KBM-7 (cell line): ENCODE measurements around the gene CSH2.
"Not testable (repeated sequence)": the region's sequence is repeated elsewhere in the genome, so short reads cannot be mapped to it uniquely, and the experiment has no call there.

ENCODE experiments used
- DNase-seq: peaks from one replicate; pipeline ENCODE4 v3.0.0-alpha.2; 2015
- in situ Hi-C: fragments of 300-500 bp; cut with MboI; formaldehyde crosslinking; loops from 2 replicates; pipeline ENCODE4 v1.14.3; 2020; ENCODE audit warnings: low sequenced_read_pairs, low pct_unique_long_range_greater_than_20kb, mixed read lengths

The CSH2 gene

DNA sequence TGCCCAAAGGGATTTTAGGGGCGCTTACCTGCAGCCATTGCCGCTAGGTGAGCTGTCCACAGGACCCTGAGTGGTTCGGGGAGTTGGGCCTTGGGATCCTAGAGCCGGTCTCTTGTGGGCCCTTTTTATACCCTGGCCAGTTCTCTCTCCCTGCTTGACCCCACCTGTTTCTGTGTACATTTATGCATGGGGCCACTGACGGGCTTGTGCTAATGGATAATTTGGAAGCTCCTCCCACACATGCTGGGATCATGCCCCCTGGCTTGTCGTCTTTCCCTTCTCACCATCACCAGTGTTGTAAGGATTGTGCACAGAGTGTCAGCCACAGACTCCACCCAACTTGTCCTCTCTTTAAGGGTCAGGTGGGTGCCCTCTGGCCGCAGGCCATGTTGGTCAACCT lies at the start of gene CSH2:
TSS of gene CSH2 (minus strand) at position 101 of the 400 bp plus-strand sequence. CDS start at position 38, 63 bp downstream.
- in situ Hi-C loops, DNase-seq: not testable (repeated sequence)

DNA sequence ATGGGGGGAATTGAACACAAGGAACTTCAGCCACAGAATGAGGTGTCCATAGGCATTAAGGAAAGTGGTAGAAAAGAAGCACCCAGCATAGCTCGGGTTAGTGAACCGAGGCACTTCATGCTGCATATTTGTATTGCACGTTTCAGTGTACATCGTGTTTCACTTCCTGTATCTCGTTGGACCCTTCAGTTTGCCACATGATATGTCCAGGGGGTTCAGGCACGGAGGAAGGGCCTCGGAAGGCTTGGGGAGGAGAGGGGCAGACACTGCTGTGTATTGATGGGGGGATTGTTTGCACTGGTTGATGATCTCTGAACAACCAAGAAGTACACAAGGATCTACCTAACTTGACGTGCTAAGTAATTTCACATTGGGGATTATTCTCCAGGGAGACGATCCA lies 48.9 kb upstream of the CSH2 start:
- DNase-seq: not testable (repeated sequence)
- in situ Hi-C loops: loop anchor here (25.0 kb wide), 1 partner anchor 365 kb away; no protein-coding TSS in a partner anchor

DNA sequence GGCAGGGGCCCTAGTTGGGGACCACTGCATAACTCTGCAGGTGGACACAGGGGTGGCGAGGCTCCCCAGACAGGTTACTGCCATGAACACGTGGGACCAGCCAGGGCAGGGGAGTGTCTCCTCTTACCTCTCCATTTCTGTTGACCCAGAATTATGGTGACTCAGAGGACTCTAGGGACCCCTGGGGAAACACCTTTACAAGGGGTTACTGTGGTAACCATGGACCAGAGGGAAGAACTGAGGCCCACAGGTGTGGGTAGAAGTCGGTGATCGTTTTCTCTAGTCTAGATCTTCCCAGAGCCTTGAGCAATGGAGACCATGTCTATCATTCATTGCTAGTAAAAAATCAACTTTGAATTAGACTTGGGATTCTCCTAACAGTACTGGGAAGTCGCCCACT lies 47.3 kb upstream of the CSH2 start:
- DNase-seq: not testable (repeated sequence)
- in situ Hi-C loops: loop anchor here (25.0 kb wide), 1 partner anchor 367 kb away; no protein-coding TSS in a partner anchor

DNA sequence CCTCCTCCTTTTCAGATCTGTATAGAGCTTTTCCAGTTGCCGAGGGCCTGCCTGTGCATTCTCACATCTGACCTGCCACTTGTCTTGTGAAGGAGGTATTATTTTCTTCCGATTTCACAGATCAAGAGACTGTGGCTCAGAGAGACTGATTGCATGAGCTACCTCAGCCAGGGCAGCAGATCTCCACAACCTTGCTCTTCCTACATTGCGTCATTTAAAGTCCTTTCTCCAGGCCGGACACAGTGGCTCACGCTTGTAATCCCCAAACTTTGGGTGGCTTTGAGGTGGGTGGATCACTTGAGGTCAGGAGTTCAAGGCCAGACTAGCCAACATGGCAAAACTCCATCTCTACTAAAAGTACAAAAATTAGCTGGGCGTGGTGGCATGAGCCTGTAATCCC lies 46.6 kb upstream of the CSH2 start:
- in situ Hi-C loops: loop anchor here (25.0 kb wide), 1 partner anchor 367 kb away; no protein-coding TSS in a partner anchor
- DNase-seq: not testable (repeated sequence)

DNA sequence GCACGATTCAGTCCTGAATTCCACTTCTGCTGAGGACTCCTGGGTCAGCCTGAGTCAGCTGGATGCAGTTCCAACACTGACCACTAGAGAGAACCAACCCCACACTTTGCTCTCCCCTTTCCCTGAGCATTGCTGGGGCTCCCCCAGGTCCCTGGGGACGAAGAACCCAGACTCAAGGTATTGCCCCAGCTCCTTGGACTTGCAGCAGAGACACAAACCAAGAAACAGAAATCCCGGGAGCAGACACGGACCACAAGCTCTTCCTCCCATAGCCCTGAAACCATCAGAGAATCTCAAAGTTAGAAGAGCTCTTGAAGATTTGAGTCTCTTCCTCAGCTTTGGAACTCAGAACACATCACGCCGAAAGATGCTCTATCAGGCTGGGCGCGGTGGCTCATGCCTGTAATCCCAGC lies 45.8 kb upstream of the CSH2 start:
- in situ Hi-C loops: loop anchor here (25.0 kb wide), 1 partner anchor 368 kb away; no protein-coding TSS in a partner anchor

DNA sequence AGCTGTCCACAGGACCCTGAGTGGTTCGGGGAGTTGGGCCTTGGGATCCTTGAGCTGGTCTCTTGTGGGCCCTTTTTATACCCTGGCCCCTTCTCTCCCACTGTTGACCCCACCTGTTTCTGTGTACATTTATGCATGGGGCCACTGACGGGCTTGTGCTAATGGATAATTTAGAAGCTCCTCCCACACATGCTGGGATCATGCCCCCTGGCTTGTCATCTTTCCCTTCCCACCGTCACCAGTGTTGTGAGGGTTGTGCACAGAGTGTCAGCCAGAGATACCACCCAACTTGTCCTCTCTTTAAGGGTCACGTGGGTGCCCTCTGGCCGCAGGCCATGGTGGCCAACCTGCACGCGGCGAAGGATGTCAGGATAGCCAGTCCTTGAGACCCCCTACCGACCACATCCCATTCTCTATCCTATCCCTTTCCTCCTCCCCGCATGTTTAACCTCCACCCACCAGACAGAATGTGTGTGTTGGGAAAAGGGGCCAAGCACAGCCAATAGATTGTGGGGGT lies 45.4 kb upstream of the CSH2 start, which contains the start of gene GH1:
TSS of gene GH1 (minus strand) at position 51 of the 517 bp plus-strand sequence. CDS start 63 bp downstream, outside the sequence.
- not testable (repeated sequence) for DNase-seq
- in situ Hi-C loops: loop anchor here (25.0 kb wide), 1 partner anchor 368 kb away; no protein-coding TSS in a partner anchor

More for the DNA sequence above, 45.8 kb upstream of the CSH2 start:
- peak; percentile 83 for DNase-seq

DNA sequence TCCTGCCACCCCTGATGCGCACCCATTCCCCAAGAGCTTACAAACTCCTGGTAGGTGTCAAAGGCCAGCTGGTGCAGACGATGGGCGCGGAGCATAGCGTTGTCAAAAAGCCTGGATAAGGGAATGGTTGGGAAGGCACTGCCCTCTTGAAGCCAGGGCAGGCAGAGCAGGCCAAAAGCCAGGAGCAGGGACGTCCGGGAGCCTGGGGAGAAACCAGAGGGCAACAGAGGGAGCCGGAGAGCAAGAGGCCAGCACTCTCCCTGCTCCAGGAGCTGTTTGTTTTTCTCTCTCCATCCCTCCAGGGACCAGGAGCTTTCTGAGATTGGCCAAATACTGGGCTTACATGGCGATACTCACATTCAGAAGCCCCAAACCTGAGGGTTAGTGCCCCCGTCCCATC lies 44.8 kb upstream of the CSH2 start:
- in situ Hi-C loops: loop anchor here (25.0 kb wide), 1 partner anchor 369 kb away; no protein-coding TSS in a partner anchor
- DNase-seq: no peak

DNA sequence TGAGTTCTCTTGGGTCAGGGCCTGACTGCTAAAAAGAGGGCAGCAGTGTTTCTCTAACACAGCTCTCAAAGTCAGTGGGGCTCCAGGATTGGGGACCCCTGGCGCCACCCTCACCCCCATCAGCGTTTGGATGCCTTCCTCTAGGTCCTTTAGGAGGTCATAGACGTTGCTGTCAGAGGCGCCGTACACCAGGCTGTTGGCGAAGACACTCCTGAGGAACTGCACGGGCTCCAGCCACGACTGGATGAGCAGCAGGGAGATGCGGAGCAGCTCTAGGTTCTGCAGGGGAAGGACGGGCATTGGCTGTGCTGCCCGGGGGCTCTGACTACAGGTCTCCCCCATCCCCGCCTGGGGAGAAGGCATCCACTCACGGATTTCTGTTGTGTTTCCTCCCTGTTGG lies 44.2 kb upstream of the CSH2 start:
- in situ Hi-C loops: loop anchor here (25.0 kb wide), 1 partner anchor 370 kb away; no protein-coding TSS in a partner anchor
- no peak for DNase-seq

DNA sequence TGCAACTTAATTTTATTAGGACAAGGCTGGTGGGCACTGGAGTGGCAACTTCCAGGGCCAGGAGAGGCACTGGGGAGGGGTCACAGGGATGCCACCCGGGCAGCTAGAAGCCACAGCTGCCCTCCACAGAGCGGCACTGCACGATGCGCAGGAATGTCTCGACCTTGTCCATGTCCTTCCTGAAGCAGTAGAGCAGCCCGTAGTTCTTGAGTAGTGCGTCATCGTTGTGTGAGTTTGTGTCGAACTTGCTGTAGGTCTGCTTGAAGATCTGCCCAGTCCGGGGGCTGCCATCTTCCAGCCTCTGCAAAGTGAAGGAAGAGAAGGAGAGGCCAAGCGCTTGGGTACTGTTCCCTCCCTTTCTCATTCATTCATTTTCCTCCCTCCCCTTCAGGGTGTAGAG lies 43.7 kb upstream of the CSH2 start:
- DNase-seq: not testable (repeated sequence)
- in situ Hi-C loops: loop anchor here (25.0 kb wide), 1 partner anchor 370 kb away; no protein-coding TSS in a partner anchor

DNA sequence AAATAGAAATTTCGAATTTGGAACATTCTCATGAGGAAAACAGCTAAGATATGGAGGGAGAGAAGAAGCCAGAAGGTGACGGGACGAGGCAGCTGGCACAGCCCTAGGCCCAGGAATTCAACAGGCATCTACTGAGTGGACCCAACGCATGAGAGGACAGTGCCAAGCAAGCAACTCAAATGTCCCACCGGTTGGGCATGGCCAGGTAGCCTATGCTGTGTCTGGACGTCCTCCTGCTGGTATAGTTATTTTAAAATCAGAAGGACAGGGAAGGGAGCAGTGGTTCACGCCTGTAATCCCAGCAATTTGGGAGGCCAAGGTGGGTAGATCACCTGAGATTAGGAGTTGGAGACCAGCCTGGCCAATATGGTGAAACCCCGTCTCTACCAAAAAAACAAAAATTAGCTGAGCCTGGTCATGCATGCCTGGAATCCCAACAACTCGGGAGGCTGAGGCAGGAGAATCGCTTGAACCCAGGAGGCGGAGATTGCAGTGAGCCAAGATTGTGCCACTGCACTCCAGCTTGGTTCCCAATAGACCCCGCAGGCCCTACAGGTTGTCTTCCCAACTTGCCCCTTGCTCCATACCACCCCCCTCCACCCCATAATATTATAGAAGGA lies 43.2 kb upstream of the CSH2 start:
- in situ Hi-C loops: loop anchor here (25.0 kb wide), 1 partner anchor 371 kb away; no protein-coding TSS in a partner anchor
- no peak for DNase-seq

DNA sequence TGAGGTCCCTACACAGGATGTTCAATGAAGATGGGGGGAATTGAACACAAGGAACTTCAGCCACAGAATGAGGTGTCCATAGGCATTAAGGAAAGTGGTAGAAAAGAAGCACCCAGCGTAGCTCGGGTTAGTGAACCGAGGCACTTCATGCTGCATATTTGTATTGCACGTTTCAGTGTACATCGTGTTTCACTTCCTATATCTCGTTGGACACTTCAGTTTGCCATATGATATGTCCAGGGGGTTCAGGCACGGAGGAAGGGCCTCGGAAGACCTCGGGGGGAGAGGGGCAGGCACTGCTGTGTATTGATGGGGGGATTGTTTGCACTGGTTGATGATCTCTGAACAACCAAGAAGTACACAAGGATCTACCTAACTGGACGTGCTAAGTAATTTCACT lies 42.3 kb upstream of the CSH2 start:
- DNase-seq: not testable (repeated sequence)
- in situ Hi-C loops: loop anchor here (25.0 kb wide), 1 partner anchor 372 kb away; no protein-coding TSS in a partner anchor

DNA sequence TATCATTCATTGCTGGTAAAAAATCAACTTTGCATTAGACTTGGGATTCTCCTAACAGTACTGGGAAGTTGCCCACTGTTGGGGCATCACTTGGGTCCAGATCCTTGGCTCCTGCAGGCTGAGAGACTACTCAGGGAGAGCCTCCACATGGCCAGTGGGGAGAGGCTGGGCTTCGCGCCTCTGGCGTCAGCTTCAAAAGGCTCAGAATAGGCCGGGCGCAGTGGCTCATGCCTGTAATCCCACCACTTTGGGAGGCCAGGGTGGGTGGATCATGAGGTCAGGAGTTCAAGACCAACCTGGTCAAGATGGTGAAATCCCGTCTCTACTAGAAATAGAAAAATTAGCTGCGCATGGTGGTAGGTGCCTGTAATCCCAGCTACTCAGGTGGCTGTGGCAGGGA lies 41.0 kb upstream of the CSH2 start:
- in situ Hi-C loops: loop anchor here (25.0 kb wide), 1 partner anchor 373 kb away; no protein-coding TSS in a partner anchor

DNA sequence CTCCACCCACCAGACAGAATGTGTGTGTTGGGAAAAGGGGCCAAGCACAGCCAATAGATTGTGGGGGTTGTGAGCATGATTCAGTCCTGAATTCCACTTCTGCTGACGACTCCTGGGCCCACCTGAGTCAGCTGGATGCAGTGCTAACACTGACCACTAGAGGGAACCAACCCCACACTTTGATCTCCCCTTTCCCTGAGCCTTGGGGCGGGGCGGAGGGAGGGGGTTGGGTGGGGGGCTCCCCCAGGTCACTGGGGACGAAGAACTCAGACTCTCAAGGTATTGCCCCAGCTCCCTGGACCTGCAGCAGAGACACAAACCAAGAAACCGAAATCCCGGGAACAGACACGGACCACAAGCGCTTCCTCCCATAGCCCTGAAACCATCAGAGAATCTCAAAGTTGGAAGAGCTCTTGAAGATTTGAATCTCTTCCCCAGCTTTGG lies 38.2 kb upstream of the CSH2 start:
- in situ Hi-C loops: loop anchor here (25.0 kb wide), 1 partner anchor 376 kb away; no protein-coding TSS in a partner anchor
- peak; percentile 60 for DNase-seq

More for the DNA sequence above, 41.0 kb upstream of the CSH2 start:
- no peak for DNase-seq

DNA sequence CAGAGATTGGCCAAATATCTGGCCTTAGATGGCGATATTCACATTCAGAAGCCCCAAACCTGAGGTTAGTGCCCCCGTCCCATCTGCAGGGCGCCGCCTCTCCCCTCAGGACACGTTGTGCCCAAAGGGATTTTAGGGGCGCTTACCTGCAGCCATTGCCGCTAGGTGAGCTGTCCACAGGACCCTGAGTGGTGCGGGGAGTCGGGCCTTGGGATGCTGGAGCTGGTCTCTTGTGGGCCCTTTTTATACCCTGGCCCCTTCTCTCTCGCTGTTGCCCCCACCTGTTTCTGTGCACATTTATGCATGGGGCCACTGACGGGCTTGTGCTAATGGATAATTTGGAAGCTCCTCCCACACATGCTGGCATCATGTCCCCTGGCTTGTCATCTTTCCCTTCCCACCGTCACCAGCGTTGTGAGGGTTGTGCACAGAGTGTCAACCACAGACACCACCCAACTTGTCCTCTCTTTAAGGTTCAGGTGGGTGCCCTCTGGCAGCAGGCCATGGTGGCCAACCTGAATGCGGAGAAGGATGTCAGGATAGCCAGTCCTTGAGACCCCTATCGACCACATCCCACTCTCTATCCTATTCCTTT lies 37.7 kb upstream of the CSH2 start, which contains the start of gene CSHL1:
TSS of gene CSHL1 (minus strand) at position 218 of the 595 bp plus-strand sequence. CDS start at position 156, 62 bp downstream.
- in situ Hi-C loops: loop anchor here (25.0 kb wide), 1 partner anchor 376 kb away; no protein-coding TSS in a partner anchor
- no peak for DNase-seq

DNA sequence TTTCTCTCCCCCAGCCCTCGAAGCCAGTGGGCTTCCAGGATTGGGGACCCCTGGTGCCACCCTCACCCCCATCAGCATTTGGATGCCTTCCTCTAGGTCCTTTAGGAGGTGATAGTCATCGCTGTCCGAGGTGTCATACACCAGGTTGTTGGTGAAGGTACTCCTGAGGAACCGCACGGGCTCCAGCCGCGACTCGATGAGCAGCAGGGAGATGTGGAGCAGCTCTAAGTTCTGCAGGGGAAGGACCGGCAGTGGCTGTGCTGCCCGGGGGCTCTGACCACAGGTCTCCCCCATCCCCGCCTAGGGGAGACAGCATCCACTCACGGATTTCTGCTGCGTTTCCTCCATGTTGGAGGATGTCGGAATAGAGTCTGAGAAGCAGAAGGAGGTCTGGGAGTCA lies 36.6 kb upstream of the CSH2 start:
- in situ Hi-C loops: loop anchor here (25.0 kb wide), 1 partner anchor 377 kb away; no protein-coding TSS in a partner anchor
- DNase-seq: no peak

DNA sequence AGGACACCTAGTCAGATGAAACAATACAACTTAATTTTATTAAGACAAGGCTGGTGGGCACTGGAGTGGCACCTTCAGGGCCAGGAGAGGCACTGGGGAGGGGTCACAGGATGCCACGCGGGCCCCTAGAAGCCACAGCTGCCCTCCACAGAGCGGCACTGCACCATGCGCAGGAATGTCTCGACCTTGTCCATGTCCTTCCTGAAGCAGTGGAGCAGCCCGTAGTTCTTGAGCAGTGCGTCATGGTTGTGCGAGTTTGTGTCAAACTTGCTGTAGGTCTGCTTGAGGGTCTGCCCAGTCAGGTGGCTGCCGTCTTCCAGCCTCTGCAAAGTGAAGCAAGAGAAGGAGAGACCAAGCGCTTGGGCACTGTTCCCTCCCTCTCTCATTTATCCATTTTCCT lies 36.1 kb upstream of the CSH2 start:
- in situ Hi-C loops: loop anchor here (25.0 kb wide), 1 partner anchor 378 kb away; no protein-coding TSS in a partner anchor
- not testable (repeated sequence) for DNase-seq

DNA sequence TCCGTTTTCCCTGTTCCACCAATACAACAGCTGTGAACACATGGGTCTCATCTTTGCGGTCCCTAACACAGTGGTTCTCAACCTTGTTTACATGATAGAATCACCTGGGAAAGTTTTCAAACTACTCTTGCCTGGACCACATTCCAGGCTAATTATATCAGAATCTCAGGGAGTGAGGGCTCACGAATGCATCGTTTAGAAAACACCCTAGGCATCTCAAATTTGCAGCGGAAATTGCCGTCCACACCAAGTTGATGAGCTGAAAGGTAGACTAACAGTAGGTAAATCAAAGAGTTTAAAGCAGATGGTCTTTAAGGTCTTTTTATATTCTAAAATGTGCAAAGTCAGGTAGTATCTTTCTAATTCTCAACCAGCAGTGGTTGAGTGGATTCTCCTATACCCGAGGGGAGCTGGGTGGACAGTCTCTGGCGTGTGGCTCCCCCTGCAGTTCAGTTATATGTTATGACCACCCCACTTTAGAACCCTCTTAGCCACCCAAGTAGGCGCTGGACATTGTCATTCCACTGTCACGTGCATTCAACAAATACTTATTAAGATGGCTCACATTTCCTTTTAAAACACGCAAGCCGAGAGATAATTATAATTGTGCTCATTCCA lies 33.8 kb upstream of the CSH2 start:
- in situ Hi-C loops: loop anchor here (25.0 kb wide), 1 partner anchor 380 kb away; no protein-coding TSS in a partner anchor
- not testable (repeated sequence) for DNase-seq

DNA sequence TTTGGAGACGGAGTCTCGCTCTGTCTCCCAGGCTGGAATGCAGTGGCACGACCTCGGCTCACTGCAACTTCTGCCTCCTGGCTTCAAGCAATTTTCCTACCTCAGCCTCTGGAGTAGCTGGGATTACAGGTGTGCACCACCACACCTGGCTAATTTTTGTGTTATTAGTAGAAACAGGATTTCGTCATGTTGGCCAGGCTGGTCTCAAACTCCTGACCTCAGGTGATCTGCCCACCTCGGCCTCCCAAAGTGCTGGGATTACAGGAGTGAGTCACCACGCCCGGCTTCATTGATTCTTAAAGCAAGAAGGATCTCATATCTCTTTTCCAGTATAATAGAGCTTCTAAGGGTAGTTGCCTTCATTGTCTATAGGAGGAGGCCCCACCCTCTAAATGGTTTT lies 31.3 kb upstream of the CSH2 start:
- in situ Hi-C loops: loop anchor here (25.0 kb wide), 1 partner anchor 383 kb away; no protein-coding TSS in a partner anchor
- DNase-seq: not testable (repeated sequence)
